ENCODE results near the gene FAM110A.

FAM110A gene

GRCh38 chr20:834151-834746, 734 bp downstream of the FAM110A start:
- Histone ChIP-seq H3K9me3 (ENCODE audit: insufficient read depth, low read depth, low read length) (no peaks in the 10 kb centered on the region), H2AFZ (ENCODE audit: low read length) (peak overlapping the region; percentile 87), H3F3A (ENCODE audit: low read depth) (no peaks in the 10 kb centered on the region), H4K20me1 (ENCODE audit: insufficient read depth, low read length, poor library complexity, severe bottlenecking) (no peaks in the 10 kb centered on the region), H3K36me3 (ENCODE audit: insufficient read depth, low read length) (no peaks in the 10 kb centered on the region), H3K4me3 (ENCODE audit: low read length, poor library complexity, severe bottlenecking) (peak overlapping the region; percentile 88), H3K9me2 (replicated peaks; ENCODE audit: low read depth, low read length) (no peaks in the 10 kb centered on the region), H3K79me2 (ENCODE audit: insufficient read depth, low read length) (peaks cover 39% of the 10 kb centered on the region), H3K27me3 (ENCODE audit: insufficient read depth, low read length, poor library complexity, severe bottlenecking) (no peaks in the 10 kb centered on the region), H3K4me2 (ENCODE audit: low read depth, low read length, poor library complexity, severe bottlenecking) (peak overlapping the region; percentile 98), H3K9ac (ENCODE audit: low read depth, low read length, poor library complexity, severe bottlenecking) (peak overlapping the region; percentile 89), H3K4me1 (ENCODE audit: insufficient read depth, low read length, poor library complexity, severe bottlenecking) (peaks cover 58% of the 10 kb centered on the region)
- TF ChIP-seq CTCF (conservative IDR thresholded peaks at IDR 0.05; ENCODE audit: low read length): no peak
- TF ChIP-seq EZH2phosphoT487 (IDR thresholded peaks at IDR 0.05; ENCODE audit: borderline replicate concordance): no peak

- Histone ChIP-seq H3K9ac (ENCODE audit: low read depth, low read length, poor library complexity, severe bottlenecking) (peak overlapping the region; percentile 64), H3K27me3 (ENCODE audit: insufficient read depth, low read length, poor library complexity, severe bottlenecking) (no peaks in the 10 kb centered on the region), H3K4me1 (ENCODE audit: insufficient read depth, low read length, poor library complexity, severe bottlenecking) (peaks cover 57% of the 10 kb centered on the region), H3K4me3 (ENCODE audit: low read length, poor library complexity, severe bottlenecking) (peak overlapping the region; percentile 88), H4K20me1 (ENCODE audit: insufficient read depth, low read length, poor library complexity, severe bottlenecking) (no peaks in the 10 kb centered on the region), H3K36me3 (ENCODE audit: insufficient read depth, low read length) (no peaks in the 10 kb centered on the region), H3K9me3 (ENCODE audit: insufficient read depth, low read depth, low read length) (no peaks in the 10 kb centered on the region), H3F3A (ENCODE audit: low read depth) (no peaks in the 10 kb centered on the region), H3K4me2 (ENCODE audit: low read depth, low read length, poor library complexity, severe bottlenecking) (peak overlapping the region; percentile 98), H3K79me2 (ENCODE audit: insufficient read depth, low read length) (peaks cover 50% of the 10 kb centered on the region), H3K9me2 (replicated peaks; ENCODE audit: low read depth, low read length) (no peaks in the 10 kb centered on the region), H2AFZ (ENCODE audit: low read length) (no peak overlapping the region)
- no peak for TF ChIP-seq EZH2phosphoT487 (IDR thresholded peaks at IDR 0.05; ENCODE audit: borderline replicate concordance)
- no peak for TF ChIP-seq CTCF (conservative IDR thresholded peaks at IDR 0.05; ENCODE audit: low read length)
Observed at GRCh38 chr20:835608-836045, 2.1 kb downstream of the FAM110A start.

- H3K79me2 ChIP-seq (ENCODE audit: insufficient read depth, low read length): peaks cover 54% of the 10 kb centered on the region
- no peaks in the 10 kb centered on the region for H3K36me3 ChIP-seq (ENCODE audit: insufficient read depth, low read length)
- TF ChIP-seq CTCF (conservative IDR thresholded peaks at IDR 0.05; ENCODE audit: low read length): no peak
- no peak for TF ChIP-seq EZH2phosphoT487 (IDR thresholded peaks at IDR 0.05; ENCODE audit: borderline replicate concordance)
- peaks cover 57% of the 10 kb centered on the region for H3K4me1 ChIP-seq (ENCODE audit: insufficient read depth, low read length, poor library complexity, severe bottlenecking)
- no peaks in the 10 kb centered on the region for H3F3A ChIP-seq (ENCODE audit: low read depth)
- H3K27me3 ChIP-seq (ENCODE audit: insufficient read depth, low read length, poor library complexity, severe bottlenecking): no peaks in the 10 kb centered on the region
- H2AFZ ChIP-seq (ENCODE audit: low read length): no peak overlapping the region
- no peak overlapping the region for H3K9ac ChIP-seq (ENCODE audit: low read depth, low read length, poor library complexity, severe bottlenecking)
- peak overlapping the region; percentile 98 for H3K4me2 ChIP-seq (ENCODE audit: low read depth, low read length, poor library complexity, severe bottlenecking)
- H3K9me2 ChIP-seq (replicated peaks; ENCODE audit: low read depth, low read length): no peaks in the 10 kb centered on the region
- no peaks in the 10 kb centered on the region for H3K9me3 ChIP-seq (ENCODE audit: insufficient read depth, low read depth, low read length)
- peak overlapping the region; percentile 88 for H3K4me3 ChIP-seq (ENCODE audit: low read length, poor library complexity, severe bottlenecking)
- H4K20me1 ChIP-seq (ENCODE audit: insufficient read depth, low read length, poor library complexity, severe bottlenecking): no peaks in the 10 kb centered on the region
Observed at GRCh38 chr20:836190-836589, 2.7 kb downstream of the FAM110A start.
